Ovary (tissue), 3 donors: ENCODE results near the gene CRIM1.

Experiments
- EP300 ChIP-seq: sonication (generic); formaldehyde crosslinking; IDR thresholded peaks from one replicate; pipeline ENCODE4 v1.6.1; 2017; ENCODE audit warnings: antibody characterized with exemption
- POLR2A ChIP-seq: fragments of 450-650 bp; IDR thresholded peaks from one replicate; pipeline ENCODE4 v1.6.1; 2017; ENCODE audit warnings: antibody characterized with exemption, mild to moderate bottlenecking, moderate library complexity
- TF ChIP-seq, protein P1 (sequence below), 3 donors: fragments of 450-650 bp in 2 of 3; fragments of 200-600 bp in 1 of 3; IDR thresholded peaks; one replicate each; pipeline versions ENCODE4 v1.5.1 to v1.8.0; 2016 to 2022; ENCODE audit warnings: antibody characterized with exemption in 3 of 3, mild to moderate bottlenecking in 1 of 3
- donor health status: DM: no; HTN: no; CAD: no.

DNA sequence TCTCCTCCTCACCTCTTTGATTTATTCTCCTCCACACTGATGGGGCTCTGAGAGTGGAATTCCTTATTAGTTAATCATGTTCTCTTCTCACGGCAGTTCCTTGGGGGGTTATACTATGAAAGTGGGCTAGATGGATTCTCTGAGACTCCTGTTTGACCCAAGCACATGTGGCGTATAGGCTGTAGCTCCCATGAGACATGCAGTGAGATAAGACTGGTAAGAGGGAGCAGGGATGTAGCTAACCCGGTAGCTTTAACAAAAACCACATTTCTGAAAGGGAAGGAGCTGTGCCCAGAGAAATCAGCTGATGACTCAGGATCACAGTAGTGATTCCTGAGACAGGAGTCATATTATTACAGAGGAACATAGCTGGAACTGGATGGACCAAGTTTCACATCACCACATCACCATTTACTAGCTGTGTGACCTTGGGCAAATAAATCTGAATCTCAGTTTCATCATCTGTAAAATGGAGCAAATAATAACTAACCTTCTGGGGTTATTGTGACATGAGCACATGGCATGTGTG, 82.9 kb downstream of the CRIM1 start:
- TF ChIP-seq POLR2A (no peak), EP300 (no peak)
- TF ChIP-seq, protein P1, sequence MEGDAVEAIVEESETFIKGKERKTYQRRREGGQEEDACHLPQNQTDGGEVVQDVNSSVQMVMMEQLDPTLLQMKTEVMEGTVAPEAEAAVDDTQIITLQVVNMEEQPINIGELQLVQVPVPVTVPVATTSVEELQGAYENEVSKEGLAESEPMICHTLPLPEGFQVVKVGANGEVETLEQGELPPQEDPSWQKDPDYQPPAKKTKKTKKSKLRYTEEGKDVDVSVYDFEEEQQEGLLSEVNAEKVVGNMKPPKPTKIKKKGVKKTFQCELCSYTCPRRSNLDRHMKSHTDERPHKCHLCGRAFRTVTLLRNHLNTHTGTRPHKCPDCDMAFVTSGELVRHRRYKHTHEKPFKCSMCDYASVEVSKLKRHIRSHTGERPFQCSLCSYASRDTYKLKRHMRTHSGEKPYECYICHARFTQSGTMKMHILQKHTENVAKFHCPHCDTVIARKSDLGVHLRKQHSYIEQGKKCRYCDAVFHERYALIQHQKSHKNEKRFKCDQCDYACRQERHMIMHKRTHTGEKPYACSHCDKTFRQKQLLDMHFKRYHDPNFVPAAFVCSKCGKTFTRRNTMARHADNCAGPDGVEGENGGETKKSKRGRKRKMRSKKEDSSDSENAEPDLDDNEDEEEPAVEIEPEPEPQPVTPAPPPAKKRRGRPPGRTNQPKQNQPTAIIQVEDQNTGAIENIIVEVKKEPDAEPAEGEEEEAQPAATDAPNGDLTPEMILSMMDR (IDR thresholded peaks at IDR 0.05), result no peak
